Thoracic aorta (tissue), 2 donors: Measurements from ENCODE around the gene SOCS7. TPM values are rescaled to one million over a fixed set of nuclear protein-coding genes. Genes with fewer than 3 reads are reported as not detected.

Source experiments
- ATAC-seq: fragments of 150-250 bp; one replicate; pipeline ENCODE4 v1.8.0; 2017; ENCODE audit warnings: low read depth; ENCODE audit not compliant: insufficient number of reproducible peaks, low FRiP score
- DNase-seq: peaks from one replicate; pipeline ENCODE4 v3.0.0-alpha.2; 2020; ENCODE audit warnings: low spot score
- H3K27ac ChIP-seq, 2 donors: fragments of 200-600 bp; sonication (generic); 1 replicate in 1 of 2; 2 replicates in 1 of 2; pipeline ENCODE4 v1.5.1; 2016; ENCODE audit warnings: mild to moderate bottlenecking in 2 of 2, moderate library complexity in 2 of 2
- H3K27me3 ChIP-seq: fragments of 200-600 bp; sonication (generic); replicated peaks from 2 replicates; pipeline ENCODE4 v1.6.0; 2016; ENCODE audit warnings: mild to moderate bottlenecking; ENCODE audit not compliant: insufficient read depth
- H3K36me3 ChIP-seq: fragments of 200-600 bp; sonication (generic); one replicate; pipeline ENCODE4 v1.5.1; 2016
- H3K4me1 ChIP-seq, 2 donors: fragments of 200-600 bp; sonication (generic); 1 replicate in 1 of 2; 2 replicates in 1 of 2; pipeline versions ENCODE4 v1.5.1 to v1.6.0; 2016; ENCODE audit warnings: low read depth in 2 of 2, mild to moderate bottlenecking in 1 of 2; ENCODE audit not compliant: control insufficient read depth in 1 of 2
- H3K4me3 ChIP-seq: fragments of 200-600 bp; sonication (generic); 2 replicates; pipeline ENCODE4 v1.5.1; 2016; ENCODE audit warnings: mild to moderate bottlenecking
- H3K9me3 ChIP-seq: fragments of 200-600 bp; sonication (generic); 2 replicates; pipeline ENCODE4 v1.5.1; 2016
- total RNA-seq, 2 donors: library from RNA; depleted of rRNA; stranded (reverse); fragments of >200 nt; gene quantifications; one replicate each; pipeline versions ENCODE4 v1.1.0 to v1.2.3, GENCODE V29; 2016
- TF ChIP-seq, protein P1 (sequence below): fragments of 200-600 bp; sonication (generic); IDR thresholded peaks from one replicate; pipeline ENCODE4 v1.5.1; 2019; ENCODE audit warnings: antibody characterized with exemption

The SOCS7 gene
- total RNA-seq, 2 donors from 2014 or later = 14.3 to 21.9 TPM

DNA sequence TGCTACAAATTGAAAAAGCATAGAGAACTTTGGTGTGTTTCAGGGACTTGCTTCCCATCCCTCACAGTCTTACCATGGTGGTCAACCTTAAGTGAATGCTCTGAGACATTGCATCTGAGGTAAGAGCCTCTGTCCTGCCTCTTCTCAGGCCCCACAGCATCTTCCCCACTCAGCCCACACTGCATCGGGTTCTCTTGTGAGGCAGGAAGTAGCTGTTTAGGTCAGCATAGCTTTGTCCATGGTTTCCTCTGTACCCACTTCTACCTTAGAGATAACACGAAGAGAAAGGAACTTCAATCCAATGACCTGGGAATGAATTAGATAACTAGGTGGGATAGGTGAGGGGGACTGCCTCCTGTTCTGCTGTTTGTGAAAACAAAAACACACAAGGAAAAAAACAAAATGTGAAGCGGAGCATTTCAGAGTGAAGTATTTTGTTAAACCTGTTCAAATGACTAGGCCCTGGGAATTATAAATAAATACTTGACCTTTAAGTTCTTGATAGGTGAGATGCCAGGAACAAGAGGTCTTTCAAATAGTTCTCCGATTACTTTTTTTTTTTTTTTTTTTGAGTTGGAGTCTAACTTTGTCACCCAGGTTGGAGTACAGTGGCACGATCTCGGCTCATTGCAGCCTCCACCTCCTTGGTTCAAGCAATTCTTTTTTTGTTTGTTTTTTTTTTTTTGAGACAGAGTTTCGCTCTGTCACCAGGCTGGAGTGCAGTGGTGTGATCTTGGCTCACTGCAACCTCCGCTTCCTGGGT, 17.7 kb downstream of the SOCS7 start:
- Histone ChIP-seq H3K27me3 (no peaks in the 10 kb centered on the region), H3K27ac (no peak overlapping the region), H3K9me3 (no peaks in the 10 kb centered on the region), H3K4me3 (no peak overlapping the region), H3K36me3 (peaks cover 40% of the 10 kb centered on the region), H3K4me1 (no peaks in the 10 kb centered on the region)
- ATAC-seq (no peak), DNase-seq (no peak)
- TF ChIP-seq, protein P1, sequence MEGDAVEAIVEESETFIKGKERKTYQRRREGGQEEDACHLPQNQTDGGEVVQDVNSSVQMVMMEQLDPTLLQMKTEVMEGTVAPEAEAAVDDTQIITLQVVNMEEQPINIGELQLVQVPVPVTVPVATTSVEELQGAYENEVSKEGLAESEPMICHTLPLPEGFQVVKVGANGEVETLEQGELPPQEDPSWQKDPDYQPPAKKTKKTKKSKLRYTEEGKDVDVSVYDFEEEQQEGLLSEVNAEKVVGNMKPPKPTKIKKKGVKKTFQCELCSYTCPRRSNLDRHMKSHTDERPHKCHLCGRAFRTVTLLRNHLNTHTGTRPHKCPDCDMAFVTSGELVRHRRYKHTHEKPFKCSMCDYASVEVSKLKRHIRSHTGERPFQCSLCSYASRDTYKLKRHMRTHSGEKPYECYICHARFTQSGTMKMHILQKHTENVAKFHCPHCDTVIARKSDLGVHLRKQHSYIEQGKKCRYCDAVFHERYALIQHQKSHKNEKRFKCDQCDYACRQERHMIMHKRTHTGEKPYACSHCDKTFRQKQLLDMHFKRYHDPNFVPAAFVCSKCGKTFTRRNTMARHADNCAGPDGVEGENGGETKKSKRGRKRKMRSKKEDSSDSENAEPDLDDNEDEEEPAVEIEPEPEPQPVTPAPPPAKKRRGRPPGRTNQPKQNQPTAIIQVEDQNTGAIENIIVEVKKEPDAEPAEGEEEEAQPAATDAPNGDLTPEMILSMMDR = no peak

DNA sequence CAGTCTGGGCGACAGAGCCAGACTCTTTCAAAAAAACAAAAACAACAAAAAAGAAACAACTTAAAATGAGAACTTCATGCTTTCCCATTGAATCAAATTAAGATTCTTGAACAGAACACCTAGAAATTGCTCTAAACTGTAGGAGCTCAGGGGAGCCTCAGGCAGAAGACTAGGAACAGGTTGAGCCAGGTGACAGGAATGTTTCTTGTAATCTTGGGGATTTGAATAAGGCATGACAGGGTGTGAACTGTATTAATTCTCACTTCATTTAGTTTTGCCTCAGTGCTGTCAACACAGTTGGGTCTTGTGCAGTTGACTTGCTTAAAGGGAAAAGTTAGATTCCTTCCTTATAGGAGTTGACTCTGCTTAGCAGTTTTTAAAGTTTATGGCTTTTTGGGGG, 27.8 kb downstream of the SOCS7 start:
- Histone ChIP-seq H3K36me3 (peaks cover 17% of the 10 kb centered on the region), H3K27me3 (no peaks in the 10 kb centered on the region), H3K4me3 (no peak overlapping the region), H3K27ac (no peak overlapping the region), H3K9me3 (no peaks in the 10 kb centered on the region), H3K4me1 (no peaks in the 10 kb centered on the region)
- no peak for ATAC-seq
- DNase-seq = no peak
- TF ChIP-seq, protein P1 = no peak

DNA sequence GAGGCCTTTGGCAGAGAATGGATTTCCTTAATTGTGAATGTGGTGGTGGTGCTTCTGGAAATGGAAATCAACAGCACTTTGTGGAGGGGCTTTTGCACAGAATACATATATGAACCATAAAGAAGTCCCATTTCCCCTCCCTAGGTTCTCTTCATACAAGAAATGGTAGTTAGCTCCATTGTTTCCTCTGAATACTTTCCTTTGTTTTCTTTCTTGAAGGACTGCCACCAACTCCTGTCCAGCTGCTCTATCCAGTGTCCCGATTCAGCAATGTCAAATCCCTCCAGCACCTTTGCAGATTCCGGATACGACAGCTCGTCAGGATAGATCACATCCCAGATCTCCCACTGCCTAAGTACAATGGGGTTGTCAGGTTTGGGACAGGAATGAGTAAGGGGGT, 43.4 kb downstream of the SOCS7 start:
- ATAC-seq = no peak
- H3K27me3 ChIP-seq = no peaks in the 10 kb centered on the region
- TF ChIP-seq, protein P1 = no peak
- H3K4me3 ChIP-seq = no peak overlapping the region
- no peaks in the 10 kb centered on the region for H3K4me1 ChIP-seq
- no peak for DNase-seq
- H3K36me3 ChIP-seq = peaks cover 36% of the 10 kb centered on the region
- H3K9me3 ChIP-seq = no peaks in the 10 kb centered on the region
- no peak overlapping the region for H3K27ac ChIP-seq

DNA sequence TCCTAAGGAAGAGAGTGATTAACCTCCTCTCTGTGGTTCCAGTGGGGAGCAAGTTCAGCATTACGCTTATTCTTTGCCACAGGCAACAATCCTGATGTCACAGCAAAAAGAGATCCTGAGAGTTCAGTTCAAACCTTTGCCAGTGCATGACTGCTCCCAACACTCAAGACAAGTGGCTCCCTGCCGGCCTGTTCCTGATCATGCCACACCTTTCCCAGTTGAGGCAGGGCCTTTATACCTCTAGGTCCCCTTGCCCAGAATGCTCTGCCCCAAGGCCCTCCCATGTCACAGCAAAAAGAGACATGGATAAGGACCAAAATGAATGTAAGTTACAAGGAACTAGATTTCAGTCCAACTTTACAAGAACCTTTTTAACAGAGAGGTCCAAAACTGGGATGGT, 45.6 kb downstream of the SOCS7 start:
- DNase-seq (no peak), ATAC-seq (no peak)
- H3K4me3 ChIP-seq = no peak overlapping the region
- H3K36me3 ChIP-seq = peaks cover 54% of the 10 kb centered on the region
- H3K9me3 ChIP-seq = no peaks in the 10 kb centered on the region
- TF ChIP-seq, protein P1 = no peak
- H3K4me1 ChIP-seq = no peaks in the 10 kb centered on the region
- no peak overlapping the region for H3K27ac ChIP-seq
- no peaks in the 10 kb centered on the region for H3K27me3 ChIP-seq

DNA sequence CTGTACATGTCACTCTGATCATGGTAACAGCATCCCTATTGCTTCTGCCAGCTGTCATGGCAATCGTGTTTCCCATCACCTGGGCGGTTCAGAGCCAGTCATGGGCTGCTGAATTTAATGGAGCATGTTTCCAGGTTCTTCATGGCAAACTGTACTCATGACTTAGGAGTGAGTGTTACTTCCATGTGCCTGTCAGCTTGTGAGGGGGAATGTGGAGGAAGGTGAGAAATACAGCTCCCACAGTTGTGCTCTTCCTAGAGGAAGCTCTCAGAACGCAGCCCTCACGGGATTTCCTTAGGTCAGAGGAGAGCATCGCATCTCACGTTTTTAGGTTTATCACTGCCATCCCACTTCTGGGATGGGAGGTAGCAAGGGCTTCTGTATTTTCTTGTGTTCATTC, 48.6 kb downstream of the SOCS7 start:
- H3K9me3 ChIP-seq = no peaks in the 10 kb centered on the region
- peaks cover 52% of the 10 kb centered on the region for H3K36me3 ChIP-seq
- no peak for ATAC-seq
- DNase-seq = no peak
- H3K27me3 ChIP-seq = no peaks in the 10 kb centered on the region
- H3K27ac ChIP-seq = no peak overlapping the region
- TF ChIP-seq, protein P1 = no peak
- no peak overlapping the region for H3K4me3 ChIP-seq
- no peaks in the 10 kb centered on the region for H3K4me1 ChIP-seq
